ENCODE measurements around the gene ACBD6.
"Not testable (repeated sequence)": the region's sequence is repeated elsewhere in the genome, so short reads cannot be mapped to it uniquely, and the experiment has no call there.

Gene ACBD6

GRCh38 chr1:180415236-180415848 is 87.0 kb downstream of the ACBD6 start:
- DNase-seq, result no peak

GRCh38 chr1:180412583-180412982 is 89.8 kb downstream of the ACBD6 start:
- DNase-seq, result no peak

- DNase-seq, result not testable (repeated sequence)
Observed at GRCh38 chr1:180408128-180408527, 94.2 kb downstream of the ACBD6 start.

GRCh38 chr1:180407051-180407450 is 95.3 kb downstream of the ACBD6 start:
- DNase-seq, result no peak

DNA sequence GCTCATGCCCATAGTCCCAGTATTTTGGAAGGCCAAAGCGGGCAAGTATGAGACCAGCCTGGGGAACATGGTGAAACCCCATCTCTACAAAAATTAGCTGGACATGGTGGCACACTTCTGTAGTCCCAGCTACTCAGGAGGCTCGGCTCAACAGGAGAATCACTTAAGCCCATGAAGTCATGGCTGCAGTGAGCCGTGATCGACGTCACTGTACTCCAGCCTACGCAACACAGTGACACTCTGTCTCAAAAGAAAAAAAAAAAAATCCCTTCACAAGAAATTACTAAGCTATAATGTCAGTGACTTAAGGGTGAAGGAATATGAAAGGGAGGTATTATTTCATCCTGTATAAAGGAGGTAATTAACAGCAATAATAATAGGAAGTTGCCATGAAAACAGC is 99.8 kb downstream of the ACBD6 start:
- no peak for DNase-seq

DNA sequence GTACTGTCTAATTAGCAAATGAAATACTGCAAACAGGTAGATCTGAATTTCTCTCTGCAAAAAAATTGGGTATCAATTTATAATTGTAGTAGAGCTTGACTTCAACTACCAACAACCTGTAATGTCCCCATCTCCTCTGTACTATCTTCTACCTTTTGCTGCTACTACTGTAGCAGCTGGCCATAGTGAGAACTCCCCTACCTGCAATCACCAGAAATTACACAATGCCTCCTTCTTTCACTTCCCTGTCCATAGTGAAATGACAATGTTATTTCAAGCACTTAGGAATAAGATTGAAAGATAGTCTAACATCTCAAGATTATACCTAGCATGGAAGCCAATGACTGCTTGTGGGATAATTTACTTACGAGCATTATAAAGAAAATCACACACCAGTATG is 100.4 kb downstream of the ACBD6 start:
- no peak for DNase-seq

GRCh38 chr1:180397175-180397574 is 105.2 kb downstream of the ACBD6 start:
- DNase-seq, result no peak

DNA sequence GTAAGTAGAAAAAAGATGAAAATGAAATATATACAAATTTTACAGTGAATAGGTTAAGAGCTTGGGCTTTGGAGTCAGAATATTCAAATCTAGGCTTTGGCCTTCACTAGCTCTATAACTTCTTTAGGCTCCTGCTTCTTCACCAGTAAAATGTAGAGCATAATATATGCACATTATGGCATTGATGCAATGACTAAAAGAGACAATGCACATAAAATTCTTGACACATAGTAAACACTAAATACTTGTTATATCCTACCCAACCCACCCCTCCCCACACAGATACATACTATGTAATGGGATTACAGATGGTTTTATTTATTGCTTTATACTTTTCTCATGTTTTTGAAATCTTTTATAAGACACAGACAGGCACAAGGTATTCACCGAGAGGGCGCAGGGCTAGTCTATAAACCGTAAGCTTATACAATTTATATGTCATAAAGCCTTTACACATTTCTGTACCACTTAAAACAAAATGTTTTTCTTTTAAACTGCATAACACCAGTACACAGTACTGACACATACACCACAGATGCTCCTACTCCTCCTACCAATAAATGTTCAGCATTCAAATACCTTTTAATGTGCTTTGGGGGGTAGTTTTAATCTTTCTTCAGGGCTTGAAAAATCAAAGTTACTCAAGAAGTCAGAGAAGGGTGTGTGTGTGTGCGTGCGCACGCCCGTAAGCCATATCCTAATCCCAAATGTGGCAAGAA is 109.8 kb downstream of the ACBD6 start:
- no peak for DNase-seq

- DNase-seq, result no peak
Observed at GRCh38 chr1:180392020-180392419, 110.4 kb downstream of the ACBD6 start.

DNA sequence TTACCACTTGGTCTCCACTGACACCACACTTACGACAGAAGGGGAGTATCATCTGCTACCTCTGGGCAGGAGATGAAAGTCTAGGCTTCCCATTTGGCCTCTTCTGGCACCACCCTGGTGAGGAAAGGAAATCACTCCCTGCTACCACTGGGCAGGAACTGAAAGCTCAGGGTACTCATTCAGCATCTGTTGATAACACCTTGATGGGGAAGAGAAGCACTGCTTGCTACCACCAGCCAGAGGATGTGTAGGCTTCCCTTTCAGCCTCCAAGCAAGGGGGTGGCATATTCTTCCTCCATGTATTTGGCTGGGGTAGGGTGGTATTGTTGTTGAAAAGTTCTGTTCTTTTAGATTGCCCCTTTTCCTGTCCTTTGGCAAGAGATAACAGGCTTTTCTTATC is 115.0 kb downstream of the ACBD6 start:
- DNase-seq, result no peak

- DNase-seq, result no peak
Observed at GRCh38 chr1:180386745-180387367, 115.5 kb downstream of the ACBD6 start.

GRCh38 chr1:180385144-180385543 is 117.2 kb downstream of the ACBD6 start:
- DNase-seq, result no peak

DNA sequence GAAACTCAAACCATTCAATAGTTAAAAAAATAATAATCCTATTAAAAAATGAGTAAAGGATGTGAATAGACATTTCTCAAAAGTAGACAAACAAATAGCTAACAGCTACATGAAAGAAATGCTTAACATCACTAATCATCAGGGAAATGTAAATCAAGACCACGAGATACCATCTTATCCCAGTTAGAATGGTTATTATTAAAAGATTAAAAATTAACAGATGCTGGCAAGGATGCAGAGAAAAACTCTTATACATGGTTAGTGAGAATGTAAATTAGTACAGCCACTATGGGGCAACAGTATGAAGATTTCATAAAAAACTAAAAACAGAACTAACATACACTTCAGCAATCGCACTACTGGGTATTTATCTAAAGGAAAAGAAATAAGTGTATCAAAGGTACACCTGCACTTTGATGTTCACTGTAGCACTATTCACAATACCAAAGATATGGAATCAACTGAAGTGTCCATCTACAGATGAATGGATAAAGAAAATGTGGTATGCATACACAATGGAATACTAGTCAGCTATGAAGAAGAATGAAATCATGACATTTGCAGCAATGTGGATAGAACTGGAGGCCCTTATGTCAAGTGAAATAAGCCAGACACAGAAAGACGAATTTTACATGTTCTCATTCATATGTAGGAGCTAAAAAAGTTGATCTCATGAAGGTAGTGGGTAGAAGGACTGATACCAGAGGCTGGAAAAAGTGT is 117.9 kb downstream of the ACBD6 start:
- no peak for DNase-seq

GRCh38 chr1:180382326-180383115 is 119.9 kb downstream of the ACBD6 start:
- no peak for DNase-seq

GRCh38 chr1:180381184-180381580 is 121.2 kb downstream of the ACBD6 start:
- DNase-seq, result no peak

- no peak for DNase-seq
Observed at GRCh38 chr1:180380259-180381183, 121.9 kb downstream of the ACBD6 start.

DNA sequence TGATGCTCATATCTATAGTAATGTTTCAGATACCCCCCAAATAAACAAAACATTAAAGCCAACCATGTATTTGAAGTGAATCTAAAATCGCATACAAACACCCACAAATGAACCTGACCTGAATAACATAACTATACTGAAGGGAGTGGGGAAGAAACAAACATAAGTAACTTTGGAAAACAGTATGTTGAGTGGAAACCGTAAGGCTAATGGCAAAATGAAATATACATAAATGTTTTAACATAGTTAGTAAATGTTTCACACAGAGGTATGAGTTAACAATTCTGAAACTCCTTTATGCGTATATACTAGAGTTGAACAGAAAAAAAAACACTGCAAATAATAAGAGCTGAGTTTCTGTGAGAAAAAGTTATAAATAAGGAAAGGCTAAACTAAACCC is 125.6 kb downstream of the ACBD6 start:
- no peak for DNase-seq

DNA sequence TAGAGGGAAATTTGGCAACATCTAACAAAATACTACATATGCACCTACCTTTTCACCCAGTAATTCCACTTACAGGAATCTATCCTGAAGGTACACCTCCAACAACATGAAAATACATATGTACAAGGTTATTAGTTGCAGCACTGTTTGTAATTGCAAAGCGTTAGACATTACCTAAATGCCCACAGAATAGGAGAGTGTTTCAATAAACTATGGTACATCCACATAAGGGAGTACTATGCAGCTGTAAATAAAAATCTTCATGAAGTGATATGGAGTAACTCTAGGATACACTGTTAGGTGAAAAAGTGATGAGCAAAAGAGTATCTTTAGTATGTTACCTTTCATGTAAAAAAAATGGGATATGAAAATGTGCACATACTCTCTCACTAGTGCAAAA is 126.1 kb downstream of the ACBD6 start:
- no peak for DNase-seq

DNA sequence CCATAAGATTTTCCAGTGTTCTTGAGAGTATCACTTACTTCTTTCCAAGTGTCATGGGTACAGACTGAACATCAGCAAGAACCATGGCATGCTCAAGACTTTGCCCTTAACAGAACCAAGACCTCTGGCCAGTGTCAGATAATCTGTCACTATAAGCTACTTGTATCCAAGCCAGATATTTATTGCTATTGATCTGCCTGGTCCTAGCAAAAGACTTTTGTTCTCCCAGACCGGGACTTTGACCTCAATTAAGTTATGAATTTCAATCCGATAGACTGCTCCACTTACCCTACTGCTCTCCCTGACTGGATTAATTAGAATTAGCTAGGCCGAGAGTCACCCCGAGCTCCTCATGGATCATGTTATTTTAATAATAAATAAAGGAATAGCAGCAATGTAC is 129.6 kb downstream of the ACBD6 start:
- DNase-seq, result no peak

DNA sequence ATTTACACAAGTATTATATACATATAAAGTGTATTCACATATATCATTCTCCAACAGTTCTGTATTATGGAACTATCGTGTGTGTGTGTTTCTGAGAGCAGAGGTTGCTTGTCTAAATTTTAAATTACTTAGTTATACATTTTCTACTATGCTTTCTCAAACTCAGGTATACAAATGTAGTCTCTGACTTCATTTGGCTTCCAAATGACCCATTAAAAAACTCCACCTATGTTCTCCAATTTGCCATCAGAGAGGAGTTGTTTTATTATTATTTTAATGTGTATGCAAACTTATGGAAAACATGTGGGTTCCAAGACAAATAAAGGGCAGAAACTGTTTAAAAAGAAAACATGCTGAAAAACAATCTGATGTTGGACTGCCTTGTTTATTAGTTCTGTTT is 131.8 kb downstream of the ACBD6 start:
- no peak for DNase-seq

GRCh38 chr1:180370188-180370587 is 132.2 kb downstream of the ACBD6 start:
- DNase-seq, result no peak

DNA sequence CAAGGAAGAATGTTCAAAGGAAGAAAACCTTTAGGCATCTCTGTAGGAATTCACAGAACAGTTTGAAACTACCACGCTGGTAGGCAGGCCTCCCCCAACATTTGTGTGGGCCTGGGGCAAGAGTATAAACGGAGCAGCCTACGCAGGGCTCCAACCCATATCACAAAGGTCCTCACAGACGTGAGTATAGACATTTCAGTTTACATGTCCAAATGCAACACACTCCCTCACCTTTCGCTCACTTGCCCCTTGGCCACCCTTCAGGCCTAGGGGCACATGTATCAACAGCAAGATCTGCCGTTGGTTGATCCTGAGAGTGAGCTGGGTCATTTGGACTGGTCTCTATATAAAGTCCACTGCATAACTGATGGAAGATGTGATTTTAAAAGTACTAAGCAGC is 133.3 kb downstream of the ACBD6 start:
- DNase-seq, result no peak

All from activated gamma-delta T cell (primary cell).